Occipital lobe (tissue), 2 donors: ENCODE data around the gene AIG1. TPM values are rescaled to one million over a fixed set of nuclear protein-coding genes. Genes with fewer than 3 reads are reported as not detected.
"Not testable (repeated sequence)": the region's sequence is repeated elsewhere in the genome, so short reads cannot be mapped to it uniquely, and the experiment has no call there.

Experiments
- DNase-seq: peaks from one replicate; lab custom pipeline; 2025; lab: John Stamatoyannopoulos, UW
- total RNA-seq: library from RNA; depleted of rRNA; stranded (reverse); fragments of >200 nt; gene quantifications from one replicate; pipeline ENCODE4 v1.2.3, GENCODE V29; 2014

Gene AIG1
- total RNA-seq, 1 donor from 2014 or later = 35.7 TPM

- DNase-seq = no peak
Measured at GRCh38 chr6:143125864-143126573, 65.3 kb downstream of the AIG1 start.

GRCh38 chr6:143126574-143126941, 65.9 kb downstream of the AIG1 start:
- no peak for DNase-seq

GRCh38 chr6:143127941-143128680, 67.4 kb downstream of the AIG1 start:
- DNase-seq = no peak

- DNase-seq = no peak
Measured at GRCh38 chr6:143128681-143129015, 68.0 kb downstream of the AIG1 start.

GRCh38 chr6:143130928-143131327, 70.2 kb downstream of the AIG1 start:
- no peak for DNase-seq

- no peak for DNase-seq
Measured at GRCh38 chr6:143135325-143135724, 74.6 kb downstream of the AIG1 start.

- DNase-seq = no peak
Measured at GRCh38 chr6:143135797-143136561, 75.3 kb downstream of the AIG1 start.

- DNase-seq = no peak
Measured at GRCh38 chr6:143136647-143137046, 76.0 kb downstream of the AIG1 start.

GRCh38 chr6:143139239-143139784, 78.6 kb downstream of the AIG1 start:
- DNase-seq = no peak

GRCh38 chr6:143139884-143140283, 79.2 kb downstream of the AIG1 start:
- not testable (repeated sequence) for DNase-seq

GRCh38 chr6:143140767-143141166, 80.1 kb downstream of the AIG1 start:
- no peak for DNase-seq

- no peak for DNase-seq
Measured at GRCh38 chr6:143141442-143141841, 80.8 kb downstream of the AIG1 start.

- no peak for DNase-seq
Measured at GRCh38 chr6:143146186-143146851, 85.6 kb downstream of the AIG1 start.

- DNase-seq = no peak
Measured at GRCh38 chr6:143149771-143150170, 89.1 kb downstream of the AIG1 start.

- DNase-seq = no peak
Measured at GRCh38 chr6:143150281-143150680, 89.6 kb downstream of the AIG1 start.

GRCh38 chr6:143151381-143151780, 90.7 kb downstream of the AIG1 start:
- no peak for DNase-seq

GRCh38 chr6:143155681-143156080, 95.0 kb downstream of the AIG1 start:
- no peak for DNase-seq

- no peak for DNase-seq
Measured at GRCh38 chr6:143157131-143157530, 96.4 kb downstream of the AIG1 start.

- DNase-seq = no peak
Measured at GRCh38 chr6:143158113-143158581, 97.5 kb downstream of the AIG1 start.

- DNase-seq = no peak
Measured at GRCh38 chr6:143159001-143159400, 98.3 kb downstream of the AIG1 start.

GRCh38 chr6:143160015-143160414, 99.3 kb downstream of the AIG1 start:
- DNase-seq = no peak
